Measurements from ENCODE around the gene PINLYP. TPM values are rescaled to one million over a fixed set of nuclear protein-coding genes. Genes with fewer than 3 reads are reported as not detected.
"Not testable (repeated sequence)": the region's sequence is repeated elsewhere in the genome, so short reads cannot be mapped to it uniquely, and the experiment has no call there.

Gene PINLYP
- total RNA-seq, 1 donor from 2014 or later, result 1.7 TPM

DNA sequence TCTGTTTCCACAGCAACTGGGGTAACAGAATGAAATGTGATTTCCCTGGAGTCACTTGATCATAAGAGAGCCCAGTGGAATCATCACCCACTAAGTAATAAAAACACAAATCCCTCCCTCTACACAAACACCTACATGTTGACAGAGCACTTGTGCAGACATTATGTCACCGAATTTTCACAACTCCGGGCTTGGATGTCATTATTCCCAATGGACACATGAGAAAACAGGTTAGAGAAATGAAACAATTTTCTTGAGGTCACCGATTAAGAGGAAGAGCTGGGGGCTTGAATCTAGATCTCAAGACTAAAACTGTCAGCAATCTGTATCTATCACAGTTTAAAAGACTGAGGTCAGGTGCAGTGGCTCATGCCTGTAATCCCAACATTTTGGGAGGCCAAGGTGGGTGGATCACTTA lies 3.4 kb upstream of the PINLYP start:
- no peak for DNase-seq (ENCODE audit: low spot score)
- intact Hi-C loops (cut with DNase I), result no loop called here

DNA sequence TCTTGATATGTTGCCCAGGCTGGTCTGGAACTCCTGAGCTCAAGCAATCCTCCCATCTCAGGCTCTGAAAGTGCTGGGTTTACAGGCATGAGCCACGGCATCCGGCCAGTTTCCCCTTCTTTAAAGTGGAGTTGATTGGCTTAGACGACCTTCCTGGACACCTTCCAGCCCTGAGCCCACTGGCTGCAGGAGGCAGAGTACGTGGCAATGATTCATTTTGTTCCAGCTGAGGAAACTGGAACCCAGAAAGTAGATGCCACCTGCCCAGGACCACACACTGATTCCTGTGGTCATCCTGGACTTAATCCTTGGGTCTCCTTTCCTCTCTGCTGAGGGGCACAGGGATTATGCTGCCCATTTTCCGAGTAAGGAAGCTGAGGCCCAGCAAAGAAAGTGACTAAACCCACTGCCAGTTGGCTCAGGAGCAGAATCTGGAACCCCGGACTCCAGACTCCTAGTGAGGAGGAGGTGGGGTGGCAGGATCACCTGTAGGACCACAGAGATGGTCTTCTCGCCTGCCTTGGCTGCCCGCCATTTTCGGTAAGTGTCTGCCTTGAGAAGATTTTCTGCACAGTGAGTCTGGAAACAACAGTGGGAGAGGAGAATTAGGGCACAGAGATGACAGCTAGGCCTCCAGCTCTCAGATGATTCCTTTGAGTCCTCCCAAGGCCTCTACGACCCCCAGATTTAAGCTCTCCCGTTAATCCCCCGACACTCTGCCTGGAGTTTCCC lies 1.0 kb upstream of the PINLYP start:
- no peak for DNase-seq (ENCODE audit: low spot score)
- intact Hi-C loops (cut with DNase I), result loop anchor here (1.0 kb wide), 1 partner anchor 22 kb away; the partner anchor contains the start of genes IRGQ and ZNF576

DNA sequence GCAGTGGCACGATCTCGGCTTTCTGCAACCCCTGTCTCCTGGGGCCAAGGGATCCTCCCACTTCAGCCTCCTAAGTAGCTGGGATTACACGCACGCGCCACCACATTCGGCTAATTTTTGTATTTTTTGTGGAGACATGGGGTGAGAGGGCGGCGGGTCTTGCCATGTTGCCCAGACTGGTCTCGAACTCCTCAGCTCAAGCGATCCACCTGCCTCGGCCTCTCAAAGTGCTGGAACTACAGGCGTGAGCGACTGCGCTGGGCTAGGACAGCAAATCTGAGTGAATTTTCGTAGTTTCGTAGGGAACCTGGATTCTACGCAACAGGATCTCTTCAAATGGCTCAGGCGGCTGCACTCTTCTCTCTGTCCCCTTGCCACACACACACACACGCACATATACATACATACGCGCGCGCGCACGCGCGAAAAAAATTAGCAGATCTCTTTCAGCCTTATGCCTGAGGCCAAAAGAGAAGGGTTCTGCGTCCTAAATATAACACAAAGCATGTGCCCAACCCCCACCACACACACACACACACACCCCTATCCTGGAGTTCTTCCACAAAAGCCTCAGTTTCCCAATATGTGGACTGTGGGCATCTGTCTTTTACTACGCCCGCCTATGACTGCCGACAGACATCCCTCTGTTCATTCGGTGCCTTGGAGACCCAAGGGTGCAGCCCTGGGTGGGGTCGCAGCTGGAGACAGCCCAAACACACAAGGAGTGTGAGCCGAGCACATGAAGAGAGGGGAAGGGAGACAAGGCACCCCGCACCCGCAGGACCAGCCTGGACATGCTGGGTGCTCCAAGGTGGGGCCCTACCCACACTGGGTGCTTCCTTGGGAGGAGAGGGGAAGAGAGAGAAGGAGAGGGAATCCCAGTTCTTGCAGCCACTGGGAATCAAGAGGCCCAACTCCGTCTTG lies 616 bp downstream of the PINLYP start:
- no peak for DNase-seq (ENCODE audit: low spot score)
- intact Hi-C loops (cut with DNase I), result loop anchor here (1.0 kb wide), 1 partner anchor 20 kb away; the partner anchor contains the start of genes IRGQ and ZNF576

DNA sequence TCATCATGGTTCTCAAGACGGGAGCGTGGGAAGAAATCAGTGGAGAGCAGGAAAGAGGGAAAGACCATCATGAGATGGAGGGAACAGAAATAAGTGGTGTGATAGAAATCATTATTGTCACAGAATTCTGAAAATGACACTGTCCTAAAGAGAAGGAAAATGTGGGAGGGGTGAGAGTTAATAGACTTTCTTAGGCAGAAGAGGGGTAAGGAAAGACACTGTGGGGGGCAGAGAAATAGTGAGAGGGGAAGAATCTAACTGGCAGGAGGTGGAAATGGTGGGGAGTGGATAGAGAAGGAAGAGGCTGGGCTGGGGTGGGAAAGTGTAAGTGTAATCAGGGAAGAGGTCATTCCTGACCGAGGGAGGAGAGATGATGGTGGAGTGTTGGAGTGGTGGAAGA lies 3.2 kb downstream of the PINLYP start:
- intact Hi-C loops (cut with DNase I), result no loop called here
- DNase-seq (ENCODE audit: low spot score), result no peak

DNA sequence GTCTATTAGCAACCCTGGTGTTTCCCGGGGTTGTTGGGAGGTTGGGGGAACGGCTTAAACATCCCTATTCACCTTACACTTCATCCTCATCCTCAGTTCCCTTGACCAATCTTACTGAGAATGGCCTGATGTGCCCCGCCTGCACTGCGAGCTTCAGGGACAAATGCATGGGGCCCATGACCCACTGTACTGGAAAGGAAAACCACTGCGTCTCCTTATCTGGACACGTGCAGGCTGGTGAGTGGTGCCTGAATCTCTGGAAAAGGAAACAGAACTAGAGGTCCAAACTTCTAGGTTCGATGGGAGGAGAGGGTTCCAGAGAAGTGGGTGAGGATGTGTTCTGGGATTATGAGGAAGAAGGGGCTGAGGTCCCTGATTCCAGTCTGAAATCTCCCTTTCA lies 5.9 kb downstream of the PINLYP start:
- intact Hi-C loops (cut with DNase I), result no loop called here
- no peak for DNase-seq (ENCODE audit: low spot score)

GRCh38 chr19:43582495-43582894 lies 6.9 kb downstream of the PINLYP start:
- intact Hi-C loops (cut with DNase I), result no loop called here
- DNase-seq (ENCODE audit: low spot score), result no peak

- intact Hi-C loops (cut with DNase I), result no loop called here
- DNase-seq (ENCODE audit: low spot score), result no peak
These were observed 8.9 kb downstream of the PINLYP start for GRCh38 chr19:43584484-43584883.

GRCh38 chr19:43586346-43586745 lies 10.7 kb downstream of the PINLYP start:
- no peak for DNase-seq (ENCODE audit: low spot score)
- intact Hi-C loops (cut with DNase I), result no loop called here

- intact Hi-C loops (cut with DNase I); DNase-seq (ENCODE audit: low spot score): not testable (repeated sequence)
These were observed 11.4 kb downstream of the PINLYP start for GRCh38 chr19:43587029-43587428.

- no peak for DNase-seq (ENCODE audit: low spot score)
These were observed 13.7 kb downstream of the PINLYP start for GRCh38 chr19:43589277-43589676.

DNA sequence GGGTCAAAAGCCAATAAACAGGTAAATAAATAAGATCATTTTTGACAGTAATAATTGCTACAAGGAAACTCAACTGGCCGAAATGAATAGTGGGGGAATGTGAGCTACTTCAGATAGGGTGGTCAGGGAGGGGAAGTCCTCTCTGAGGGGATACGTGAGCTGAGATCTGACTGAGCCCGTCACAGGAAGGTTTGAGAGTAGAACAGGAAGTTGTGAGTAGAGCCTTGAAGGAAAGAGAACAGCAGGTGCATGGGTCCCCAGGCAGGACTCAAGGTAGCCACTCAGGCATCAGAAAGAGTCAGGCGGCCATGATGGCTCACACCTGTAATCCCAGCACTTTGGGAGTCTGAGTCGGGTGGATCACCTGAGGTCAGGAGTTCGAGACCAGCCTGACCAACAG lies 14.1 kb downstream of the PINLYP start:
- intact Hi-C loops (cut with DNase I), result no loop called here
- DNase-seq (ENCODE audit: low spot score), result no peak

More at GRCh38 chr19:43589277-43589676, 13.7 kb downstream of the PINLYP start:
- intact Hi-C loops (cut with DNase I), result no loop called here

DNA sequence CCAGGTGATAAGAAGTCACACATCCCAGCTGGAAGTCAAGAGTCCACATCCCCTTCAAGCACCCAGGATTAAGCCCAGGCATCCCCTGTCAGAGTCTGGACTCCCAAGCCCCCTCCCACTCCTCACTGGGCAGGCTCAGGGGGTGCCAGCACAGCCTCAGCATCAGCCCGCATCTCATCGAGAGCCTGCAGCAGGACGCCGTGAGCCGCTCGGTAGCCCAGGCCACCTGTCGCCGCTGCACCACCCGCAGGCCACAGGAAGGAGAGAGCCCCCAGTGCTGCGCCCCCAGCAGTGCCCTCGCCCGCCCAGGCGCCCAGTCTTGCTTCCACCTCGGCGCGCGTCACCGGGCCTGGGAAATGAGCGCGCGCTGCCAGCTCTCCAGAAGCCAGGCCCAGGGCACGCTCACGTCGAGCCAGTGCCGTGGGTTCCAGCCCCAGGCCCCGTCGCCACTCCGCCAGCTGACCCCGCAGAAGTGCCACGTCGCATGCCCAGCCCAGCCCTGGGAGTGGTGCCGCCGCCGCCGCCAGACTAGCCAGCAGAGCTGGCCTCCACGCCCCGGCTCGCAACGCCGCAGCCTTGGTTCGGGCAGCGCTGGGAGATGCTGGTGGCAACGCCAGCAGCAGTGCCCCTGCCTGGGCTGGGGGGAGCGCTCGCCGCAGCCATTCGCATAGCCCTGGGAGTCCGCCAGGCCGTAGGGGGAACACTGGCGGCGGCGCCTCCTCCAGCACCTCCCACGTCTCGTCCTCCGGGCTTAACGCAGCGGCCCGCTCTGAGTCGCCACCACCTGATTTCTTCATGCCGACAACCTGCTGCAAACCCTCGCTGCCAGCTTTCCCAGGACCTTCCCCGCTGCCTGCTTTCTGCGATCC lies 16.5 kb downstream of the PINLYP start:
- no peak for DNase-seq (ENCODE audit: low spot score)
- intact Hi-C loops (cut with DNase I), result no loop called here

GRCh38 chr19:43592800-43593350 lies 17.3 kb downstream of the PINLYP start:
- intact Hi-C loops (cut with DNase I), result no loop called here

DNA sequence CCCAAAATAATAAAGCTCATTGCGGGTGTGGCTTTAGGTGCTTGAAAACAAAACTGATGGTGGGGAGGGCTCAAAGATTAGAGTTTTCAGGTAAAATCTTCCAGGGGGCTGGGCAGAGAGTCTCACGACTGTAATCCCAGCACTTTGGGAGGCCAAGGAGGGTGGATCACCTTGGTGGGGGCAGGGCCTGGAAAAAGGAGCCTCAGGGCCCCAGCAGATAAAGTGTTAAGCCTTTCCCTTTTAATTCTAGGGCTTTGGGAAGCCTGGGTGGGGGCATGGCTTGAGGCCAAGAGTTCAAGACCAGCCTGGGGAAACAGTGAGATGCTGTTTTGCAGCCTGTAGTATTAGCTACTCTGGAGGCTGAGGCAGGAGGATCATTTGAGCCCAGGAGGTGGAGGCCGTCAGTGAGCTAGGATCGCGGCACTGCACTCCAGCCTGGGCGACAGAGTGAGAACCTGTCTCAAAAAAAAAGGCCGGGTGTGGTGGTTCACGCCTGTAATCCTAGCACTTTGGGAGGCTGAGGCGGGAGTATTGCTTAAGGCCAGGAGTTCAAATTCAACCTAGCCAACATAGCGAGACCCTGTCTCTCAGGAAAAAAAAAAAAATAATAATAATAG lies 18.6 kb downstream of the PINLYP start:
- intact Hi-C loops (cut with DNase I), result no loop called here
- no peak for DNase-seq (ENCODE audit: low spot score)

More at GRCh38 chr19:43592800-43593350, 17.3 kb downstream of the PINLYP start:
- DNase-seq (ENCODE audit: low spot score), result no peak

DNA sequence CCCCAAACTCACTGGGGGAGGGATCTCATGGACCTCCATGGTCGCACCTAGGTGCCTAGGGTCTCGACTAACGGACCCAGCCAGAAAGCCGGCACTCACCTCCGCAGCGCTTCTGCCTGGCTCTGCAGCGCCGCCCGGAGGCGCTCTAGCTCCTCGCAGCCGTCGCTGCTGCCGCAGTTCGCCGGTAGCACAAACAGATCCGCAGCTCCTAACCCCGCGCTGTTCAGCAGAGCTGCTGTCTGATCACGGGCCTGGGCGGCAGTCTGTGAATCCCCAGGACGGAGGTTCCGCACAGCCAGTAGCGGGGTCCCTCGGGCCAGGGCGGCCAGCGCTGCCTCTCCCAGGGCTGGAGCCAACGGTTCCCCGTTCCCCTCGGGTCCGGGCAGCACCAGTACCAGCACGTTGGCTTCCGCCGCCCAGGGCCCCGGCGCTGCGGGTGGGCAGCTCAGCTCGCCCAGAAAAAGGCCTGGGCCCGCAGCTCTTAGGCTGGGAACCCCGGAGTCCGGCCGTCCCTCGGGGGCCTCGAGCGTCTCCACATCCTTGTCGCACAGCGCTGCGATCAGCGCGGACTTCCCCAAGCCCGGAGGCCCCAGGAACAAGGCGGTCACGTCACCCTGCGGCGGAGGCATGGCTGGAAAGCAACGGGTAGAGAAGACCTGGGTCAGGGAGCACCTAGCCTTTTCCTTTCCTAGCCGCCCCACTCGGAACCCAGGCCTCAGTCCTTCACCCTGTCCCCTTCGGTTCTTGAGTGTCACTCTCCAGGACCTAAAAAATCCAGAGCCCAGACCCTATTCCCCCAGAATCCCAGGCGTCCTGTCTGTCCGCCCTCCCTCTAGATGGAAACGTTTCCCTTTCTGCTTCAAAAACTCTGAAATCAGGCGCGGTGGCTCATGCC lies 19.4 kb downstream of the PINLYP start:
- intact Hi-C loops (cut with DNase I), result no loop called here
- DNase-seq (ENCODE audit: low spot score), result no peak

DNA sequence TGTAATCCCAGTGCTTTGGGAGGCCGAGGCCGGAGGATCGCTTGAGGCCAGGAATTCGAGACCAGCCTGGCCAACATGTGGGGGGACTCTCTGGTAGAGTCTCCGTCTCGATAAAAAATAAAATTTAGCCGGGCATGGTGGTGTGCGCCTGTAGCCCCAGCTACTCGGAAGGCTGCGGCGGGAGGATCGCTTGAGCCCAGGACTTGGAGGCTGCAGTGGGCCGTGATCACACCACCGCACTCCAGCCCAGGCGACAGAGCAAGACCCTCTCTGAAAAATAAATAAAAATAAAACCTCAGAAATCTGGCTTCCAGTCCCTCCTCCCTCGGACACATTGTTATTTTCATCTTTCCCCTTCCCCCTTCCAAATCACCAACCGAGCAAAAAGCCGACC lies 20.0 kb downstream of the PINLYP start:
- DNase-seq (ENCODE audit: low spot score), result no peak
- intact Hi-C loops (cut with DNase I), result no loop called here

DNA sequence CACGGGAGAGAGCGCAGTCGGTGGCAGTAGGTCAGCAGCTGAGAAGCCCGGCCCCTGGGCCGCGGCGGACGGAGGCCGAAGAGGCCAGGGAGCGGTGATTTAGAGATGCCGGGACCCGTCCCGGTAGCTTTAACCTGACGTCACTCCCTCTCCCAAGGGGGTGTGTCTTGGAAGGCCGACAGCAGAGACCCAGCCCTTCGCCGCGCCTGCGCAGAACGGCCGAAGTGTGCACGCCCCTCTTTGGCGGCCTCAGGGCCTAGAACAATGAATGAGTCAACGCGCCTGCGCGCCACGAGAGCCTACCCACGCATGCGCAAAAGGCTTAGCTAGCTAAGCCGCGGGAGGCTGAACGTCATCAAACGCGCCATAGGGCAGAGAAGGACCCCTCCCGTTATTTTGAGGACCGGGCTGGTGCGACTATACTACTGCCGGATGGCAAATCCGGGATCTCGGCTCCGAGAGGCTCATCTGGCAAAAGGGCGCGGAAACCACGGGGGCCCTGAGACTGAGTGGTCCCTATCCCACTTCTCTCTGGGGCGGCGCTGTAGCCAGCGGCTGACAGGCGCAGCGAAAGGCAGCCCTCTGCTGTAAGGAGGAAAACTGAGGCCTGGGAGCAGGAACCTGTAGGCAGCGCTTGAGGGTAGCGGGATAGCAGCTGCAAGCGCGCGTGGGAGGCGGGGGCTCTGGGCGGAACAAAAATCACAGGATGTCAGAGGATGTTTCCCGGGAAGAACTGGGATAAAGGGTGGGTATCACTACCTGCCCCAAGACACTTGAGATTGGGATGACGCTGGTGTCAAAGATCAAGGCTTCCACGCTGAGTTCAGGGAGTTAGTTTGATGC lies 20.6 kb downstream of the PINLYP start, which contains the start of the genes IRGQ and ZNF576:
TSS of gene IRGQ (minus strand) at position 136 of the 843 bp plus-strand sequence. CDS start 796 bp downstream, outside the sequence.
TSS of gene ZNF576 (plus strand) at position 597 of the 843 bp plus-strand sequence. CDS start 514 bp downstream, outside the sequence.
- intact Hi-C loops (cut with DNase I), result loop anchor here (1.0 to 2.0 kb wide), 4 partner anchors 21 to 73 kb away; partner anchors contain the start of genes PINLYP, XRCC1 and ZNF428
- DNase-seq (ENCODE audit: low spot score), result peak; percentile 100

All from cardiac septum (tissue), 1 donor.